GM10266 (cell line): ENCODE measurements around the gene MANSC4.

Experiments
- DNase-seq: peaks from one replicate; pipeline ENCODE4 v3.0.0; 2012; ENCODE audit errors: extremely low spot score
- TF ChIP-seq, protein P1 (sequence below): IDR thresholded peaks from 2 replicates; pipeline ENCODE4 v1.5.1; 2012; ENCODE audit warnings: mild to moderate bottlenecking, low read depth; ENCODE audit not compliant: control insufficient read depth, insufficient read depth; ENCODE audit errors: missing control alignments

The MANSC4 gene

DNA sequence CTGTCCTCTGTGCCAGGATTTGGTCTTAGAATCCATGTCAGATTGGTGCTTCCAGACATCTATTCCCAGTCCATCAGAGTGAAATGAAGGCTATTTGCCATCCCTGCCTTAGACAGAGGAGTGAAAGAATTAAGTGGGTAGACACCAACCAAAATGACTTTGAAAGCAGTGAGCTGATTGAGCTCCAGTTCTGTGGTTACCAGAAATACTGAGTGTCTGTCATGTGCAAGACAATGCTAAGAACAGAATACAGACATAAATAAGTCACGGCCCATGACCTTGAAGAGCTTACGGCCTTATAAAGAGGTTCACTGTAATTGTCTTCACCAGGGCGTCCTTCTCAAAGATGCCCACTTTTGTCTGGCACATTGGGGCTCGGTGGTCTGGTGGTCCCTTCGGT lies 21.6 kb upstream of the MANSC4 start:
- no peak for DNase-seq
- TF ChIP-seq, protein P1, sequence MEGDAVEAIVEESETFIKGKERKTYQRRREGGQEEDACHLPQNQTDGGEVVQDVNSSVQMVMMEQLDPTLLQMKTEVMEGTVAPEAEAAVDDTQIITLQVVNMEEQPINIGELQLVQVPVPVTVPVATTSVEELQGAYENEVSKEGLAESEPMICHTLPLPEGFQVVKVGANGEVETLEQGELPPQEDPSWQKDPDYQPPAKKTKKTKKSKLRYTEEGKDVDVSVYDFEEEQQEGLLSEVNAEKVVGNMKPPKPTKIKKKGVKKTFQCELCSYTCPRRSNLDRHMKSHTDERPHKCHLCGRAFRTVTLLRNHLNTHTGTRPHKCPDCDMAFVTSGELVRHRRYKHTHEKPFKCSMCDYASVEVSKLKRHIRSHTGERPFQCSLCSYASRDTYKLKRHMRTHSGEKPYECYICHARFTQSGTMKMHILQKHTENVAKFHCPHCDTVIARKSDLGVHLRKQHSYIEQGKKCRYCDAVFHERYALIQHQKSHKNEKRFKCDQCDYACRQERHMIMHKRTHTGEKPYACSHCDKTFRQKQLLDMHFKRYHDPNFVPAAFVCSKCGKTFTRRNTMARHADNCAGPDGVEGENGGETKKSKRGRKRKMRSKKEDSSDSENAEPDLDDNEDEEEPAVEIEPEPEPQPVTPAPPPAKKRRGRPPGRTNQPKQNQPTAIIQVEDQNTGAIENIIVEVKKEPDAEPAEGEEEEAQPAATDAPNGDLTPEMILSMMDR = no peak

DNA sequence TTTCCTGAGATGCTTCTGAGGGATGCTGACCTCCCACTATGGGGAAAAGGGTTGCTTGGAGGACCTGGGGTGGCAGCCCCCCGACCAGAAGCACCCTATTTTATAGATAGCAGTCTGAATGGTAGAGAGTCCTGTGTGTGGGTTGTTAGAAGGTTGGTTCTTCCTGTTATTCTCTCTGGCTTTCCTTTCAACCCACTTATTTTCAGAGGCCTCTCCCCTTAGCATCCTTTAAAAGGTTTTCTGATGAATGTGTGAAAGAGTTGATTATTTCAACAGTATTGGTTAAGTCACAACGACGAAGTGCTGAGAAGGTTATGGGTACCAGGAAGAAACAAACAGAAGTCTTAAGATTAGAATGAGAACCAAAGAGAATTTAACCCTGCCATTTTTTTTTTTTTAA lies 20.8 kb upstream of the MANSC4 start:
- no peak for DNase-seq
- TF ChIP-seq, protein P1 = no peak

DNA sequence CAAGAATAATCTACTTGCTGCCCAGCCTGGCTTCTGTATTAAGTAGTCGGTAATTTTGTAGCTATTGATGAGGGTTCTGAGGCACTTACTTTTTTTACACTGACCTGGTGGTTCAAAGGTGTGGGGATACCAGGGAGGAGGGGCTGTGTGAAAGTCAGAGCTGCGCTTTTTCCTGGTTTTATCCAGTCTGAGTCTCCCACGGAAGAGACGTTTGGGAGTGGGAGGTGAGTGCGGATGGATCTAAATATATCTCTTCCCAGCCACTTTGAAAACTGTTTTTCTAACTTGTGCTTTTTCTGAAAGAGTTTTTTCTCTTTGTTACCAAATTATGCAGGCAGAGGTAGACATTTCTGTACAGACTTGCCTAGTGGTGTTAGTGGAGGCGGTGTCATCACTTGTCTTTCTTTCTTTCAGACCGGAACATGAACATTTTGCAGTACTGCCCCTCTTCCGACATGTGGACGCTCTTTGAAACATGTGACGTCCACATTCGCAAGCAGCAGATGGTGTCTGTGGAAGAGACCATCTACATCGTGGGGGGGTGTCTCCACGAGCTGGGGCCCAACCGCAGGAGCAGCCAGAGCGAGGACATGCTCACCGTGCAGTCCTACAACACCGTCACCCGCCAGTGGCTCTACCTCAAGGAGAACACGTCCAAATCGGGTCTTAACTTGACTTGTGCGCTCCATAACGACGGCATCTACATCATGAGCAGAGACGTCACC lies 17.4 kb upstream of the MANSC4 start:
- TF ChIP-seq, protein P1 = no peak
- DNase-seq = no peak

DNA sequence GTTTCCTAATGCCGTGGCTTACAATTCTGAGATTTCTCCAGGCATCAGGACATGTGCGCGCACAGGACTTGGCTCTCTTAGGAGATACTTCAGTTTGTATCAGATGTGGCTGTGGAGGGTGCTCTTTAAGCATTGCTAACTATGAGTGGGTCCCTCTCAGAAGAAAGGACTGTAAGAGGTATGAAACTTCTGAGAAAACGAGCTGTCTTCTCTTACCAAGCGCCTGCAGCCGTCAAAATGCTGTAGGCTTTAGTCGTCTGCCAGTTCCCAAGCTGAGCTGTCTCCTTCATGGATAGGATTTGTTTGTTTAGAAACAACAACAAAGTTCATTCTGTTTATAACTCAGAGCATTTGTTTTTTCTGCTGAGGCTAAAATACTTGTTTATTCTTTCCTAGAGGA lies 16.1 kb upstream of the MANSC4 start:
- DNase-seq = no peak
- TF ChIP-seq, protein P1 = no peak

DNA sequence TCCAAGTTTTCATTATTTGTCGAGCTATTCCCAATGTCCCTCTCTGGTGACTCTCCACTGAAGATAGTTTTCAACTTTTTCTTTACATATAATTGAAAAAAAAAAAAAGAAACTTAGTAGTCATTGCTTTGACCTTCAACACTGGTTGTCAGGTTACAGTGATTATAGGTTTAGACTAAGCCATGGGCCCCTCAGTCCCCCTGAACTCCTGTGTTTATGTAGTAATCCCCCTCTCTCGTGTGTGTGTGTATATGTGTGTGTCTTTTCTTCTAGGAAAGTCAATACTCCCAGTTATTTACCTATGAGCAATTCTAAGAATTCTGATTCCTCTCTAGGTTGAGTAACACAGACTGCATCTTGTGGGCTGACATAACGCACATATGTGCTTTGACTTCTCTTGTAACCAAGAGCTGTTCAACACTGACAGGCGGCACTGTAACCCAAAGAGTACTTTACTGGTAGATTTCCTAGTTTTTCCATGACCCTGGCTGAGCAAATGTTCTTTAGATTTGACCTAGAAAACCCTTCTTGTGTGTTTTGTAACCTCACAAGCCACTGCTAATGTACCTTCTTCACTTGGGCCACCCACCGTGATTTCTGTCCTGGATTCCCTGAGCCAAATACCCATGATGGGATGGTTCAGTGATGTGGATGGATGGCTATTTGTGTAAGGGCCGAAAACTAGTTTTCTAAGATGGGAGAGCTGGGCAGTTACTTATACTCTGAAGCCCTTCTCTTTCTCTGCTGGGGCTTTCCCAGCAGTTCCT lies 15.0 kb upstream of the MANSC4 start:
- no peak for DNase-seq
- TF ChIP-seq, protein P1 = no peak

DNA sequence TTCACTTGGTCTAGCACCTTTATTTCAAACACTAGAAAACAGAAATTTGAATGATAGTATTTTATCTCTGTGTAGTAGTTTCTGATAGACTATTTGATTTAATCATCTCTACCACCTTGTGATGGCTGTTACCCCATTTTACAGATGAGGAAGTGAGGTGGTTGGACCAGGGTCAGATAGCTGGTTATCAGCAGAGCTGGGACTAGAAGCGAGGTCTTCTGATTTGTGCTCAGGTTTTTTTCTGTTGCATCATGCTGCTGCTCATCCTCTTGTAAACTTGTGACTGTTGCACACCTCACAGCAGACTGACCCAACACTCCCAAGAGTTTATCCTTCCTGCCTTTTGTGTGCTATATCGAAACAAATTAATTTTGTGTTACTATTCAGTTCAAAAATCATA lies 10.1 kb upstream of the MANSC4 start:
- no peak for DNase-seq
- TF ChIP-seq, protein P1 = no peak

DNA sequence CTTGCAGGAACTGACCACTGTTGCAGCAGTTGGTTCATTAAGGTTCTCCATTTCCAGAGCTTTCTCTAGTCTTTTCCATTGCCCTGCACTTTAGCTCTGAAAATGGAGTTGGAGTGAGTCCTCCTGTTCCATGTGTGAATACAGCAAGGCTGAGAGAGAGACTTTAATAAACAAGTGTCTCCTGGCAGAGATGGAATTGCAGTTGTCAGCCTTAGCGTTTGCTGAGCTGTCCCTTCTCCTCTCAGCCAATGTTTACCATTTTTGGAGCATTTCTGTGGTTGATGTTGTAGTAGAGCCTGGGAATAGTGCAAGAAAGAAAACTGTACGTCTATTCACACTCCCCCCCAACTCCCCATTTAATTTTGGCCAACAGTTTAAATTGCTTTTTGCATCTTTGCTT lies 7.5 kb upstream of the MANSC4 start:
- no peak for DNase-seq
- TF ChIP-seq, protein P1 = no peak
